Measurements from ENCODE around the gene ACSS2.
A peak's percentile ranks its signal among the peaks of the same experiment; 100 is the strongest.

Gene ACSS2

GRCh38 chr20:34907616-34908469, 31.4 kb downstream of the ACSS2 start:
- DNase-seq (ENCODE audit: low read depth in 2 of 2) = no peak

- DNase-seq (ENCODE audit: low read depth in 2 of 2) = no peak
Observed at GRCh38 chr20:34915131-34915530, 38.7 kb downstream of the ACSS2 start.

GRCh38 chr20:34915749-34916455, 39.5 kb downstream of the ACSS2 start:
- DNase-seq (ENCODE audit: low read depth in 2 of 2) = no peak

GRCh38 chr20:34916774-34917354, 40.5 kb downstream of the ACSS2 start:
- DNase-seq (ENCODE audit: low read depth in 2 of 2) = no peak

GRCh38 chr20:34920055-34920454, 43.6 kb downstream of the ACSS2 start:
- peak in 1 of 2 donors; percentile 12 for DNase-seq (ENCODE audit: low read depth in 2 of 2)

GRCh38 chr20:34921436-34921835, 45.0 kb downstream of the ACSS2 start:
- peak; percentile 11 to 14 for DNase-seq (ENCODE audit: low read depth in 2 of 2)

GRCh38 chr20:34922654-34923381, 46.4 kb downstream of the ACSS2 start:
- DNase-seq (ENCODE audit: low read depth in 2 of 2) = no peak

GRCh38 chr20:34923414-34923813, 47.0 kb downstream of the ACSS2 start:
- no peak for DNase-seq (ENCODE audit: low read depth in 2 of 2)

- DNase-seq (ENCODE audit: low read depth in 2 of 2) = no peak
Observed at GRCh38 chr20:34925341-34925740, 48.9 kb downstream of the ACSS2 start.

GRCh38 chr20:34925981-34926380, 49.6 kb downstream of the ACSS2 start:
- no peak for DNase-seq (ENCODE audit: low read depth in 2 of 2)

GRCh38 chr20:34926581-34926980, 50.2 kb downstream of the ACSS2 start:
- DNase-seq (ENCODE audit: low read depth in 2 of 2) = no peak

GRCh38 chr20:34927736-34928135, 51.3 kb downstream of the ACSS2 start:
- no peak for DNase-seq (ENCODE audit: low read depth in 2 of 2)

- DNase-seq (ENCODE audit: low read depth in 2 of 2) = no peak
Observed at GRCh38 chr20:34928411-34928810, 52.0 kb downstream of the ACSS2 start.

GRCh38 chr20:34931771-34932170, 55.4 kb downstream of the ACSS2 start:
- DNase-seq (ENCODE audit: low read depth in 2 of 2) = no peak

- no peak for DNase-seq (ENCODE audit: low read depth in 2 of 2)
Observed at GRCh38 chr20:34938466-34939163, 62.2 kb downstream of the ACSS2 start.

GRCh38 chr20:34940081-34940481, 63.7 kb downstream of the ACSS2 start:
- no peak for DNase-seq (ENCODE audit: low read depth in 2 of 2)

GRCh38 chr20:34941226-34941625, 64.8 kb downstream of the ACSS2 start:
- no peak for DNase-seq (ENCODE audit: low read depth in 2 of 2)

- no peak for DNase-seq (ENCODE audit: low read depth in 2 of 2)
Observed at GRCh38 chr20:34942301-34942700, 65.9 kb downstream of the ACSS2 start.

GRCh38 chr20:34943808-34944567, 67.6 kb downstream of the ACSS2 start:
- no peak for DNase-seq (ENCODE audit: low read depth in 2 of 2)

- no peak for DNase-seq (ENCODE audit: low read depth in 2 of 2)
Observed at GRCh38 chr20:34945315-34946077, 69.1 kb downstream of the ACSS2 start.

All from stimulated activated CD4-positive, alpha-beta T cell treated with anti-CD3 and anti-CD28 coated beads, Interleukin-15, amount 100 ng/mL, for 48 hours (primary cell).